IMR-90 (cell line): ENCODE measurements around the gene ERBB4. TPM values are rescaled to one million over a fixed set of nuclear protein-coding genes. Genes with fewer than 3 reads are reported as not detected.
A peak's percentile ranks its signal among the peaks of the same experiment; 100 is the strongest.

Experiments used
- ATAC-seq: fragments of 200-7000 bp; cut with Tn5 transposase; 2 replicates; pipeline ENCODE4 v1.9.1; 2020; ENCODE audit warnings: low read depth, mild to moderate bottlenecking, moderate library complexity
- BruUV-seq: library from RNA; stranded (reverse); fragments of 400-500 nt; replicated peaks from 2 replicates; lab custom pipeline; 2021; lab: Mats Ljungman, UMichigan
- CTCF ChIA-PET: fragments of 300-600 bp; formaldehyde crosslinking; extraction: SDS; loops from one replicate; lab custom pipeline; 2021; ENCODE audit warnings: antibody characterized with exemption; lab: Yijun Ruan, JAX
- POLR2A ChIA-PET: fragments of 300-600 bp; sonication (Branson Sonifier 250); formaldehyde crosslinking; loops from one replicate; lab custom pipeline; 2022; ENCODE audit warnings: antibody characterized with exemption; ENCODE audit not compliant: unreplicated experiment; lab: Charles Lee
- DNase-seq: peaks from one replicate; pipeline ENCODE4 v3.0.0; 2013
- H2AFZ ChIP-seq: replicated peaks from 2 replicates; pipeline ENCODE3; 2013; ENCODE audit warnings: low read length, mild to moderate bottlenecking; ENCODE audit not compliant: poor library complexity
- H2AK5ac ChIP-seq: 2 replicates; pipeline ENCODE4 v1.6.1; 2013; ENCODE audit warnings: low read depth, low read length, inconsistent platforms
- H2AK9ac ChIP-seq: replicated peaks from 2 replicates; pipeline ENCODE3; 2013; ENCODE audit warnings: mild to moderate bottlenecking, low read depth, low read length, moderate library complexity; ENCODE audit not compliant: poor library complexity
- H2BK120ac ChIP-seq: 2 replicates; pipeline ENCODE4 v1.6.1; 2013; ENCODE audit warnings: low read depth, low read length, inconsistent platforms
- H2BK15ac ChIP-seq: 3 replicates; pipeline ENCODE4 v1.6.1; 2013; ENCODE audit warnings: low read depth, low read length, inconsistent platforms
- H2BK20ac ChIP-seq: 2 replicates; pipeline ENCODE4 v1.6.1; 2013; ENCODE audit warnings: low read depth, mild to moderate bottlenecking, inconsistent platforms, low read length, moderate library complexity
- H2BK5ac ChIP-seq: 2 replicates; pipeline ENCODE4 v1.6.1; 2013; ENCODE audit warnings: mild to moderate bottlenecking, low read depth, low read length, inconsistent platforms; ENCODE audit not compliant: poor library complexity, severe bottlenecking
- H3K14ac ChIP-seq: replicated peaks from 2 replicates; pipeline ENCODE4 v1.6.1; 2013; ENCODE audit warnings: low read depth, low read length, inconsistent platforms
- H3K18ac ChIP-seq: 2 replicates; pipeline ENCODE4 v1.6.1; 2013; ENCODE audit warnings: low read depth, low read length, control low read depth
- H3K23ac ChIP-seq: 2 replicates; pipeline ENCODE4 v1.6.1; 2013; ENCODE audit warnings: low read depth, low read length, inconsistent platforms
- H3K27ac ChIP-seq: 2 replicates; pipeline ENCODE4 v1.5.1; 2013; ENCODE audit warnings: mild to moderate bottlenecking, control low read depth, low read length; ENCODE audit not compliant: insufficient read depth
- H3K27me3 ChIP-seq: 2 replicates; pipeline ENCODE4 v1.6.1; 2013; ENCODE audit warnings: low read length; ENCODE audit not compliant: control insufficient read depth, insufficient read depth
- H3K36me3 ChIP-seq: 2 replicates; pipeline ENCODE4 v1.6.1; 2013; ENCODE audit warnings: low read length, mixed read lengths; ENCODE audit not compliant: control insufficient read depth, insufficient read depth
- H3K4ac ChIP-seq: 2 replicates; pipeline ENCODE4 v1.6.1; 2013; ENCODE audit warnings: low read depth, low read length, inconsistent platforms
- H3K4me1 ChIP-seq: 2 replicates; pipeline ENCODE4 v1.6.1; 2013; ENCODE audit warnings: low read length, mixed read lengths; ENCODE audit not compliant: control insufficient read depth, insufficient read depth
- H3K4me2 ChIP-seq: 2 replicates; pipeline ENCODE4 v1.6.1; 2013; ENCODE audit warnings: low read depth, mild to moderate bottlenecking, control low read depth, low read length, moderate library complexity
- H3K4me3 ChIP-seq: 2 replicates; pipeline ENCODE4 v1.5.1; 2013; ENCODE audit warnings: low read depth, mild to moderate bottlenecking, control low read depth, low read length, moderate library complexity; ENCODE audit not compliant: insufficient read depth
- H3K56ac ChIP-seq: 2 replicates; pipeline ENCODE4 v1.6.1; 2013; ENCODE audit warnings: low read length, inconsistent platforms; ENCODE audit not compliant: insufficient read depth; ENCODE audit errors: extremely low read depth
- H3K79me1 ChIP-seq, 2 experiments: 2 replicates each; pipeline ENCODE4 v1.6.1; 2013; ENCODE audit warnings: low read length in 2 of 2, inconsistent platforms in 1 of 2, low read depth in 1 of 2
- H3K9ac ChIP-seq: 2 replicates; pipeline ENCODE4 v1.6.1; 2013; ENCODE audit warnings: low read depth, low read length, control low read depth
- H3K9me1 ChIP-seq: 2 replicates; pipeline ENCODE4 v1.6.1; 2013; ENCODE audit warnings: low read length, inconsistent platforms; ENCODE audit not compliant: insufficient read depth
- H3K9me3 ChIP-seq: 2 replicates; pipeline ENCODE4 v1.6.1; 2013; ENCODE audit warnings: low read length; ENCODE audit not compliant: control insufficient read depth, insufficient read depth
- H4K20me1 ChIP-seq: 2 replicates; pipeline ENCODE4 v1.6.1; 2013; ENCODE audit warnings: low read length, inconsistent platforms; ENCODE audit not compliant: insufficient read depth
- H4K5ac ChIP-seq: 2 replicates; pipeline ENCODE4 v1.6.1; 2013; ENCODE audit warnings: mild to moderate bottlenecking, low read depth, low read length, control low read depth
- H4K8ac ChIP-seq, 2 experiments: 2 replicates each; pipeline ENCODE4 v1.6.1; 2013; ENCODE audit warnings: low read depth in 2 of 2, low read length in 2 of 2, control low read depth in 1 of 2, inconsistent platforms in 1 of 2
- H4K91ac ChIP-seq: 2 replicates; pipeline ENCODE4 v1.6.1; 2013; ENCODE audit warnings: low read depth, low read length, inconsistent platforms; ENCODE audit not compliant: insufficient read depth
- BHLHE40 ChIP-seq: fragments of 150-350 bp; IDR thresholded peaks from 2 replicates; pipeline ENCODE4 v1.6.1; 2016; ENCODE audit warnings: mild to moderate bottlenecking, low read depth, low read length
- CEBPB ChIP-seq: IDR thresholded peaks from 2 replicates; pipeline ENCODE4 v1.6.1; 2012; ENCODE audit warnings: low read depth, low read length, improper control_type of control experiment
- FOS ChIP-seq: fragments of 150-350 bp; IDR thresholded peaks from 2 replicates; pipeline ENCODE4 v1.6.1; 2016; ENCODE audit warnings: low read depth, low read length
- MAFK ChIP-seq: IDR thresholded peaks from 2 replicates; pipeline ENCODE4 v1.6.1; 2012; ENCODE audit warnings: low read depth, low read length, improper control_type of control experiment
- MAZ ChIP-seq: IDR thresholded peaks from 2 replicates; pipeline ENCODE4 v1.6.1; 2012; ENCODE audit warnings: low read depth, mild to moderate bottlenecking, low read length, improper control_type of control experiment, moderate library complexity, borderline replicate concordance
- MXI1 ChIP-seq: IDR thresholded peaks from 2 replicates; pipeline ENCODE4 v1.6.1; 2012; ENCODE audit warnings: low read depth, mild to moderate bottlenecking, low read length, moderate library complexity, borderline replicate concordance
- POLR2A ChIP-seq: IDR thresholded peaks from 2 replicates; pipeline ENCODE4 v1.6.1; 2012; ENCODE audit warnings: mild to moderate bottlenecking, low read depth, low read length
- RAD21 ChIP-seq: IDR thresholded peaks from 2 replicates; pipeline ENCODE4 v1.6.1; 2012; ENCODE audit warnings: low read length, improper control_type of control experiment
- RCOR1 ChIP-seq: IDR thresholded peaks from 2 replicates; pipeline ENCODE4 v1.6.1; 2012; ENCODE audit warnings: mild to moderate bottlenecking, low read length, improper control_type of control experiment; ENCODE audit not compliant: insufficient replicate concordance
- RFX5 ChIP-seq: IDR thresholded peaks from 2 replicates; pipeline ENCODE4 v1.8.0; 2012; ENCODE audit warnings: low read depth, mild to moderate bottlenecking, low read length, moderate library complexity
- SMC3 ChIP-seq: fragments of 150-350 bp; IDR thresholded peaks from 2 replicates; pipeline ENCODE4 v1.6.1; 2016; ENCODE audit warnings: low read depth, mild to moderate bottlenecking, antibody characterized with exemption, low read length, moderate library complexity
- WGBS, 2 experiments: methylation state at CpG; one replicate each; pipeline versions ENCODE4 v1.1.5 to v1.1.7; 2013; ENCODE audit warnings: missing lambda C conversion rate in 2 of 2; ENCODE audit not compliant: insufficient read length in 1 of 2; ENCODE audit errors: extremely low coverage in 2 of 2; 5-methylcytosine and 5-hydroxymethylcytosine counted together
- dilution Hi-C: fragments of 300-500 bp; cut with HindIII; formaldehyde crosslinking; loops from one replicate; pipeline ENCODE4 v1.14.3; 2018; ENCODE audit warnings: low sequenced_read_pairs; ENCODE audit not compliant: unreplicated experiment
- in situ Hi-C: fragments of 300-500 bp; cut with MboI; formaldehyde crosslinking; loops from 3 replicates; pipeline ENCODE4 v1.14.3; 2019; ENCODE audit warnings: low sequenced_read_pairs, inconsistent platforms, mixed read lengths
- intact Hi-C: fragments of 100-400 bp; cut with micrococcal nuclease; formaldehyde crosslinking; loops from 2 replicates; pipeline ENCODE4 v1.10.0; 2022
- polyA plus RNA-seq, 3 experiments: library from polyadenylated mRNA; depleted of rRNA; stranded (reverse); fragments of >200 nt; gene quantifications; 2 replicates each; pipeline ENCODE4 v1.2.3, GENCODE V29; 2012; ENCODE audit warnings: low replicate concordance in 1 of 3
- total RNA-seq: library from RNA; depleted of rRNA; stranded (reverse); fragments of >200 nt; gene quantifications from 2 replicates; pipeline ENCODE4 v1.2.3, GENCODE V29; 2012
- TF ChIP-seq, protein P1 (sequence below): fragments of 150-350 bp; IDR thresholded peaks from 2 replicates; pipeline ENCODE4 v1.6.1; 2017; ENCODE audit warnings: mild to moderate bottlenecking, antibody characterized with exemption, low read length, low read depth
- TF ChIP-seq, protein P2 (sequence below): fragments of 150-350 bp; IDR thresholded peaks from 2 replicates; pipeline ENCODE4 v1.6.1; 2016; ENCODE audit warnings: low read depth, mild to moderate bottlenecking, low read length, moderate library complexity, borderline replicate concordance
- TF ChIP-seq, protein P3 (sequence below): conservative IDR thresholded peaks from 2 replicates; pipeline ENCODE4 v1.5.1; 2012; ENCODE audit warnings: mild to moderate bottlenecking, low read depth, low read length, improper control_type of control experiment

ERBB4 gene
- total and polyA plus RNA-seq, 2 of the 4 experiments (the other 2 are of a cell fraction) = not detected

DNA sequence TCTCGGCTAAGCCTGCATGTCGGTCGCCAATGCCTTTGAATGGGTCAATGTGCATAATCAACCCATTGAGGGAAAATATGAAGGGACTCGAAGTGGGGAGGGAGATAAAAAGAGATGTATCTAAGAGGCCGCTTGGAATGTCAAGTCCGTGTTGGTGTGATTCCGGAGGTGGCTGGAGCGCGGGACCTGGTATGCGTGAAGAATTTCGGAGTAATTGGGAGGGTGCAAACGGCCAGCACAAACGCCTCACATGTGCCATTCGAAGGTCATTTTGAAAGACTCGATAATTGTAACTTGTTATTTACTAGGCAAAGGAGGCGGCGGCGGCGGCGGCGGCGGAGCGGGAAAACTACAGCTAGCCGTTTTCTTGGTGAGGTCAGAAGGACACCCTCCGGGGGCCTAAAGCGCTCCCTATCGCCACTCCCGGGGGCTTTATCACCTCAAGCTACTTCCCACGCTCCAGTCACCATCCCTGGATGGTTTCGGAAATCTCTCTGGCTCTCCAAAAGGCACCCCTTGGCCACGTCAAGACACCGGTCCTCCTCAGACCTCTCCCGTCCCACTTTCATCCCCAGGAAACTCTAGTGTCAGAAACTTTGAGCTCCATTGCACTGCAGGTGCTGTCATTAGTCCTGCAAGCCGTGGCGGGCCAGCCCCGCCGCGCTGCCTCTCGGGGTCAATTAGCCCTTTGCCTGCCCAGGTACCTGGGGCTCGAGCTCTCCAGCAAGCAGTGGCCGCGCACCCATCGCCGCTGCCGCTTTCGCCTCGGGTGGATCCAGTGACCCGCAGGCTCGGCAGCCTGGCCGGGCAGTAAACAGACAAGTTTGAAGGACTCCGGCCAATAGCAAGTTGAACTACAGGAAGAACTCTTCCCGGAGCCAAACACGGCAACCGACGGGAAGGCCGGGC lies 1.5 kb downstream of the ERBB4 start:
- BruUV-seq = no TSS peak
- Histone ChIP-seq H3K4me1 (peaks cover 3% of the 10 kb centered on the region; the same call in 1 of the 2 replicates), H2BK5ac (no peak overlapping the region), H2AK9ac (no peak overlapping the region), H3K4me2 (peak overlapping the region; percentile 25; the same call in 1 of the 2 replicates), H3K4me3 (no peak overlapping the region), H3K14ac (no peak overlapping the region), H2BK120ac (no peak overlapping the region), H3K4ac (no peak overlapping the region), H2AFZ (peak overlapping the region; percentile 67), H3K27ac (no peak overlapping the region), H3K9me1 (no peaks in the 10 kb centered on the region), H3K79me1 (no peaks in the 10 kb centered on the region), H3K27me3 (peaks cover 42% of the 10 kb centered on the region), H4K20me1 (no peaks in the 10 kb centered on the region), H3K18ac (no peak overlapping the region), H3K23ac (no peak overlapping the region), H3K36me3 (no peaks in the 10 kb centered on the region), H4K5ac (no peak overlapping the region), H4K91ac (no peak overlapping the region), H3K9me3 (no peaks in the 10 kb centered on the region), H3K56ac (no peak overlapping the region), H3K9ac (no peak overlapping the region), H2BK20ac (no peak overlapping the region), H4K8ac (no peak overlapping the region), H2BK15ac (no peak overlapping the region), H2AK5ac (no peak overlapping the region)
- WGBS, 2 experiments = 1% methylated on average over 32 of the region's 56 CpGs; no CpG with 5 or more reads in 1 of the 2 experiments
- no peak for DNase-seq
- in situ Hi-C loops (no loop called here), dilution Hi-C loops (no loop called here), intact Hi-C loops (no loop called here)
- no peak for TF ChIP-seq POLR2A
- TF ChIP-seq MAFK = no peak
- TF ChIP-seq, protein P1, sequence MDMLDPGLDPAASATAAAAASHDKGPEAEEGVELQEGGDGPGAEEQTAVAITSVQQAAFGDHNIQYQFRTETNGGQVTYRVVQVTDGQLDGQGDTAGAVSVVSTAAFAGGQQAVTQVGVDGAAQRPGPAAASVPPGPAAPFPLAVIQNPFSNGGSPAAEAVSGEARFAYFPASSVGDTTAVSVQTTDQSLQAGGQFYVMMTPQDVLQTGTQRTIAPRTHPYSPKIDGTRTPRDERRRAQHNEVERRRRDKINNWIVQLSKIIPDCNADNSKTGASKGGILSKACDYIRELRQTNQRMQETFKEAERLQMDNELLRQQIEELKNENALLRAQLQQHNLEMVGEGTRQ = no peak
- no peak for TF ChIP-seq RFX5
- no peak for TF ChIP-seq RCOR1
- TF ChIP-seq CEBPB = no peak
- TF ChIP-seq MAZ = no peak
- TF ChIP-seq RAD21 = no peak
- TF ChIP-seq FOS = no peak
- no peak for TF ChIP-seq BHLHE40
- TF ChIP-seq, protein P2, sequence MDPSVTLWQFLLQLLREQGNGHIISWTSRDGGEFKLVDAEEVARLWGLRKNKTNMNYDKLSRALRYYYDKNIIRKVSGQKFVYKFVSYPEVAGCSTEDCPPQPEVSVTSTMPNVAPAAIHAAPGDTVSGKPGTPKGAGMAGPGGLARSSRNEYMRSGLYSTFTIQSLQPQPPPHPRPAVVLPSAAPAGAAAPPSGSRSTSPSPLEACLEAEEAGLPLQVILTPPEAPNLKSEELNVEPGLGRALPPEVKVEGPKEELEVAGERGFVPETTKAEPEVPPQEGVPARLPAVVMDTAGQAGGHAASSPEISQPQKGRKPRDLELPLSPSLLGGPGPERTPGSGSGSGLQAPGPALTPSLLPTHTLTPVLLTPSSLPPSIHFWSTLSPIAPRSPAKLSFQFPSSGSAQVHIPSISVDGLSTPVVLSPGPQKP = no peak
- TF ChIP-seq SMC3 = no peak
- no peak for TF ChIP-seq MXI1
- TF ChIP-seq, protein P3, sequence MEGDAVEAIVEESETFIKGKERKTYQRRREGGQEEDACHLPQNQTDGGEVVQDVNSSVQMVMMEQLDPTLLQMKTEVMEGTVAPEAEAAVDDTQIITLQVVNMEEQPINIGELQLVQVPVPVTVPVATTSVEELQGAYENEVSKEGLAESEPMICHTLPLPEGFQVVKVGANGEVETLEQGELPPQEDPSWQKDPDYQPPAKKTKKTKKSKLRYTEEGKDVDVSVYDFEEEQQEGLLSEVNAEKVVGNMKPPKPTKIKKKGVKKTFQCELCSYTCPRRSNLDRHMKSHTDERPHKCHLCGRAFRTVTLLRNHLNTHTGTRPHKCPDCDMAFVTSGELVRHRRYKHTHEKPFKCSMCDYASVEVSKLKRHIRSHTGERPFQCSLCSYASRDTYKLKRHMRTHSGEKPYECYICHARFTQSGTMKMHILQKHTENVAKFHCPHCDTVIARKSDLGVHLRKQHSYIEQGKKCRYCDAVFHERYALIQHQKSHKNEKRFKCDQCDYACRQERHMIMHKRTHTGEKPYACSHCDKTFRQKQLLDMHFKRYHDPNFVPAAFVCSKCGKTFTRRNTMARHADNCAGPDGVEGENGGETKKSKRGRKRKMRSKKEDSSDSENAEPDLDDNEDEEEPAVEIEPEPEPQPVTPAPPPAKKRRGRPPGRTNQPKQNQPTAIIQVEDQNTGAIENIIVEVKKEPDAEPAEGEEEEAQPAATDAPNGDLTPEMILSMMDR = no peak
- ChIA-PET CTCF (no interaction called here), POLR2A (no interaction called here)
- peak; percentile 35; the same call in 1 of the 2 replicates for ATAC-seq
